ENCODE results near the gene SPATA16. TPM values are rescaled to one million over a fixed set of nuclear protein-coding genes. Genes with fewer than 3 reads are reported as not detected.

The SPATA16 gene
- total RNA-seq, 1 donor from 2014 or later, result not detected

DNA sequence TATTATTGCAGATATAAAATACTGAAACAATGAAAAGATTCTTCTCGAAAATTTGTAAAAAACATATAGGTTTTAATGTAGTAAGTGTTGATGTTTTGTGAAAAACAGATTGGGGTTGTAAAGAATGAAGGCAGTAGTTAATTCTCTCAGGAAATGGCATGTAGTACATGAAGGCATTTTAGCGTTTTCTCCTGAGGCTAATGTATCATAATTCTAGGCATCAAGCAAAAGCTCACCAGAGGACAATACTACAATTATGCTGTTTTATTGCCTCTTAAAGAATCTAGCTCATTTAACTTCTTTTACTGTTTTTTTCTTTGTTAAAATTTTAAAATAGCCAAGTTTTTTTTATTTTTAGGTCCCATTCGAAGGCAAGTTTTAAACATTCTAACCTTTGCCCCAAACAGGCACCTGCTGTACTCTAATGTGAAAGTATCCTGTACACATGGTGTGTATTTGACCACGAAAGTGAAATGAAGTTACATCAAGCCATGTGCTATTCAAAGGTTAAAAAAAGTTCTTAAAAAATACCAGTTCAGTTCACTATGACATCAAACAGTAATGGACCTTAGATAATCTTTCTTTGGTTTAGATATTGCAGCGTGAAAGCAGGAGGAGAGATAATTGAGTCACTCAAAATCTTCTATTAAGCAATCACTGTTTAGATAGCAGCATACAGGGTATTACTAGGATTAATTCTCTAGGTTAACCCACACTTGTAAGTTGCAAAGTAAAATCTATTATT lies 227.0 kb downstream of the SPATA16 start:
- Mint-ChIP-seq H3K36me3 (ENCODE audit: low read depth) (no peaks in the 10 kb centered on the region), H3K4me1 (ENCODE audit: low read depth) (peaks cover 12% of the 10 kb centered on the region), H3K27ac (ENCODE audit: unreplicated experiment) (no peak overlapping the region), H3K9me3 (ENCODE audit: low read depth) (peaks cover 2% of the 10 kb centered on the region), H3K27me3 (ENCODE audit: low read depth) (no peaks in the 10 kb centered on the region), H3K4me3 (ENCODE audit: unreplicated experiment) (no peak overlapping the region)
- TF ChIP-seq, protein P1, sequence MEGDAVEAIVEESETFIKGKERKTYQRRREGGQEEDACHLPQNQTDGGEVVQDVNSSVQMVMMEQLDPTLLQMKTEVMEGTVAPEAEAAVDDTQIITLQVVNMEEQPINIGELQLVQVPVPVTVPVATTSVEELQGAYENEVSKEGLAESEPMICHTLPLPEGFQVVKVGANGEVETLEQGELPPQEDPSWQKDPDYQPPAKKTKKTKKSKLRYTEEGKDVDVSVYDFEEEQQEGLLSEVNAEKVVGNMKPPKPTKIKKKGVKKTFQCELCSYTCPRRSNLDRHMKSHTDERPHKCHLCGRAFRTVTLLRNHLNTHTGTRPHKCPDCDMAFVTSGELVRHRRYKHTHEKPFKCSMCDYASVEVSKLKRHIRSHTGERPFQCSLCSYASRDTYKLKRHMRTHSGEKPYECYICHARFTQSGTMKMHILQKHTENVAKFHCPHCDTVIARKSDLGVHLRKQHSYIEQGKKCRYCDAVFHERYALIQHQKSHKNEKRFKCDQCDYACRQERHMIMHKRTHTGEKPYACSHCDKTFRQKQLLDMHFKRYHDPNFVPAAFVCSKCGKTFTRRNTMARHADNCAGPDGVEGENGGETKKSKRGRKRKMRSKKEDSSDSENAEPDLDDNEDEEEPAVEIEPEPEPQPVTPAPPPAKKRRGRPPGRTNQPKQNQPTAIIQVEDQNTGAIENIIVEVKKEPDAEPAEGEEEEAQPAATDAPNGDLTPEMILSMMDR (IDR thresholded peaks at IDR 0.05), result no peak
- DNase-seq (ENCODE audit: low spot score), result no peak

DNA sequence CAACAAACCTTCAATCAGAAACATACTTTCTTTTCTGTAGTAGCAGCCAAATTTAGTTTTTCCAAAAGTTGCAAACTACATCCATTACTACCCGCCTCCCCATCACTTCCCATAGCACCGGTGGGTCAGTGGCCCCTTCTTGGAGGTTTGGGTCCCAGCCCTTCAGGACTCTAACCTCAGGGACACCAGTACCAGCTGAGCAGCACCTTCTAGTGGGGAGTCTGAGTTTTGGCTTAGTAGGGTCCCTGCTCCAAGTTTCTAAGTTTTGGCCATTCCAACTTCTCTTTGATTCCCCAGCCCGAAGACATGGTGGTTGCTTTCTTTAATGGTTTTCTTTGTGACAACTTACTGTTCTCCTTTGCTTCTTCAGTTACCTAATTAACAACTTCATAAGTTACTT lies 229.9 kb downstream of the SPATA16 start:
- H3K4me1 Mint-ChIP-seq (ENCODE audit: low read depth), result peaks cover 6% of the 10 kb centered on the region
- no peak for DNase-seq (ENCODE audit: low spot score)
- H3K9me3 Mint-ChIP-seq (ENCODE audit: low read depth), result peaks cover 2% of the 10 kb centered on the region
- no peaks in the 10 kb centered on the region for H3K36me3 Mint-ChIP-seq (ENCODE audit: low read depth)
- no peak overlapping the region for H3K27ac Mint-ChIP-seq (ENCODE audit: unreplicated experiment)
- H3K4me3 Mint-ChIP-seq (ENCODE audit: unreplicated experiment), result no peak overlapping the region
- TF ChIP-seq, protein P1 (IDR thresholded peaks at IDR 0.05), result no peak
- peaks cover 3% of the 10 kb centered on the region for H3K27me3 Mint-ChIP-seq (ENCODE audit: low read depth)

- no peaks in the 10 kb centered on the region for H3K4me1 Mint-ChIP-seq (ENCODE audit: low read depth)
- H3K27me3 Mint-ChIP-seq (ENCODE audit: low read depth), result peaks cover 9% of the 10 kb centered on the region
- no peak overlapping the region for H3K27ac Mint-ChIP-seq (ENCODE audit: unreplicated experiment)
- H3K9me3 Mint-ChIP-seq (ENCODE audit: low read depth), result peaks cover 2% of the 10 kb centered on the region
- H3K4me3 Mint-ChIP-seq (ENCODE audit: unreplicated experiment), result no peak overlapping the region
- no peaks in the 10 kb centered on the region for H3K36me3 Mint-ChIP-seq (ENCODE audit: low read depth)
- DNase-seq (ENCODE audit: low spot score), result no peak
- TF ChIP-seq, protein P1 (IDR thresholded peaks at IDR 0.05), result no peak
These were observed 232.2 kb downstream of the SPATA16 start for GRCh38 chr3:172908771-172909270.

DNA sequence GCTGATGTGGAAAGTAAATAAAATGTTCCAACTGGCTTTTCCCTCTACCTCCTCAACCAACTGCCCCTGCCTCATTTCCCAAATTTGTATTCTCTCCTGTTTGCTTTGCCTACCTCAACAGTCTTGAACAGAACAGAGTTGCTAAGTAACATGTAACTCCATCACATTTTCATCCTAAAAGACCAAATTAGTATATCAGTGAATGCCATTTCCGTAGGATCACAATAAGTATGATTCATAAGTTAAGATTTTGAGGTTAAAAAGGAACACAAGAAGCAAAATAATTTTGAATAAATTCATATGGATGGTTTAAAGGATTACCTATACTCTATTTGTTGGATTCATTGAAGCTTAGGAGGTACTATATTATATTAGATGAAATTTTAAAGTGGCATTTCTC lies 235.6 kb downstream of the SPATA16 start:
- DNase-seq (ENCODE audit: low spot score), result no peak
- no peaks in the 10 kb centered on the region for H3K9me3 Mint-ChIP-seq (ENCODE audit: low read depth)
- TF ChIP-seq, protein P1 (IDR thresholded peaks at IDR 0.05), result no peak
- no peak overlapping the region for H3K4me3 Mint-ChIP-seq (ENCODE audit: unreplicated experiment)
- no peak overlapping the region for H3K27ac Mint-ChIP-seq (ENCODE audit: unreplicated experiment)
- H3K36me3 Mint-ChIP-seq (ENCODE audit: low read depth), result no peaks in the 10 kb centered on the region
- H3K4me1 Mint-ChIP-seq (ENCODE audit: low read depth), result no peaks in the 10 kb centered on the region
- peaks cover 14% of the 10 kb centered on the region for H3K27me3 Mint-ChIP-seq (ENCODE audit: low read depth)

DNA sequence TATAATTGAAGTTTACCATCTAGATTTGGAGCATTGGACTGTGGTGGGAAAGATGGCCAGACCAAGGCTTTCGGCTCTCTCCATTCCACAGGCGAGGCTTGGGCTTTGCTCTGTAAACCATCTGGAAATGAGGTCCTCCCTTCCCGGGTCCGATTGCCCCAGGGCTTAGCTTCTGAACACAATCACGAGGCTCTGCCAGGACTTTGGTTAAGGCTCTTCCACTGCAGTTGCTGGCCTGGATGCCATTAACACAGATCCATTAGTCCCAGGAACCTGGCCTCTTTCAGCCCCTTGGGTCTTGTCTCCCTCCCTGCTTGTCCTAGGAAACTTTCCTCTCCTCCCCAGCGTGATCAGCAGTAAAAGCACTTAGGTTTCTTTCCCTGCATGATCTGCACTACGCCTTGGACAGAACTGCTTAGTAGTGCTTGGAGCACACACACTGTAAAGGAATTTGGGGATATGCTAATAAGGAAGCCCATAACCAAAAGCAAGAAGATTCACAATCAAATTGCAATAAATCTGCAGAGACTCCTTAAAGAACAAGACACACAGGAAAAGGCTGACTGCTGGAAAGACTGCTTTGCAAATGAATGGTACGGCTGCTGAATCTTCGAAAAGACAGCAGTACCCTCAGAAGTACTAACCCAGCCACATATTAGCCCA lies 236.2 kb downstream of the SPATA16 start:
- no peak overlapping the region for H3K27ac Mint-ChIP-seq (ENCODE audit: unreplicated experiment)
- H3K36me3 Mint-ChIP-seq (ENCODE audit: low read depth), result no peaks in the 10 kb centered on the region
- no peak for DNase-seq (ENCODE audit: low spot score)
- TF ChIP-seq, protein P1 (IDR thresholded peaks at IDR 0.05), result no peak
- no peak overlapping the region for H3K4me3 Mint-ChIP-seq (ENCODE audit: unreplicated experiment)
- peaks cover 14% of the 10 kb centered on the region for H3K27me3 Mint-ChIP-seq (ENCODE audit: low read depth)
- peaks cover 5% of the 10 kb centered on the region for H3K9me3 Mint-ChIP-seq (ENCODE audit: low read depth)
- no peaks in the 10 kb centered on the region for H3K4me1 Mint-ChIP-seq (ENCODE audit: low read depth)

Measured in chondrocyte (in vitro differentiated cells).